B cell (primary cell): Measurements from ENCODE around the gene TCF25.
"Not testable (repeated sequence)": the region's sequence is repeated elsewhere in the genome, so short reads cannot be mapped to it uniquely, and the experiment has no call there.

Experiments
- EZH2 ChIP-seq: IDR thresholded peaks from 2 replicates; pipeline ENCODE4 v1.6.1; 2012; ENCODE audit warnings: borderline replicate concordance, low read depth, mild to moderate bottlenecking, moderate library complexity, low read length; ENCODE audit not compliant: insufficient read depth, poor library complexity, severe bottlenecking
- TF ChIP-seq, protein P1 (sequence below): fragments of 200-600 bp; IDR thresholded peaks from one replicate; pipeline ENCODE4 v1.8.0; 2022; ENCODE audit warnings: antibody characterized with exemption, mild to moderate bottlenecking

DNA sequence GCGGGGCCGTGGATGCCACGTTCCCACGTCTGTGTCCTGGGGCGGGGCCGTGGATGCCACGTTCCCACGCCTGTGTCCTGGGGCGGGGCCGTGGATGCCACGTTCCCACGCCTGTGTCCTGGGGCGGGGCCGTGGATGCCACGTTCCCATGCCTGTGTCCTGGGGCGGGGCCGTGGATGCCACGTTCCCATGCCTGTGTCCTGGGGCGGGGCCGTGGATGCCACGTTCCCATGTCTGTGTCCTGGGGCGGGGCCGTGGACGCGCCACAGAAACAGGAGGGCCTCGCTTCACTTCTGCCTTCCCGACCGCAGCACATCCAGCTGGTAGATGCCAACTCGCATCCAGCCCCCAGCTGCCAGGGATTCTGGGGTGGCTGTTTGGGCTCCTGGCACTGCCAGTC, 60.6 kb downstream of the TCF25 start:
- TF ChIP-seq, protein P1, sequence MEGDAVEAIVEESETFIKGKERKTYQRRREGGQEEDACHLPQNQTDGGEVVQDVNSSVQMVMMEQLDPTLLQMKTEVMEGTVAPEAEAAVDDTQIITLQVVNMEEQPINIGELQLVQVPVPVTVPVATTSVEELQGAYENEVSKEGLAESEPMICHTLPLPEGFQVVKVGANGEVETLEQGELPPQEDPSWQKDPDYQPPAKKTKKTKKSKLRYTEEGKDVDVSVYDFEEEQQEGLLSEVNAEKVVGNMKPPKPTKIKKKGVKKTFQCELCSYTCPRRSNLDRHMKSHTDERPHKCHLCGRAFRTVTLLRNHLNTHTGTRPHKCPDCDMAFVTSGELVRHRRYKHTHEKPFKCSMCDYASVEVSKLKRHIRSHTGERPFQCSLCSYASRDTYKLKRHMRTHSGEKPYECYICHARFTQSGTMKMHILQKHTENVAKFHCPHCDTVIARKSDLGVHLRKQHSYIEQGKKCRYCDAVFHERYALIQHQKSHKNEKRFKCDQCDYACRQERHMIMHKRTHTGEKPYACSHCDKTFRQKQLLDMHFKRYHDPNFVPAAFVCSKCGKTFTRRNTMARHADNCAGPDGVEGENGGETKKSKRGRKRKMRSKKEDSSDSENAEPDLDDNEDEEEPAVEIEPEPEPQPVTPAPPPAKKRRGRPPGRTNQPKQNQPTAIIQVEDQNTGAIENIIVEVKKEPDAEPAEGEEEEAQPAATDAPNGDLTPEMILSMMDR = not testable (repeated sequence)
- TF ChIP-seq EZH2 = not testable (repeated sequence)
